HG03025 (cell line): ENCODE data around the gene E2F7.
"Not testable (repeated sequence)": the region's sequence is repeated elsewhere in the genome, so short reads cannot be mapped to it uniquely, and the experiment has no call there.

Experiments used
- ATAC-seq: cut with Tn5 transposase; IDR thresholded peaks from one replicate; pipeline ENCODE4 v1.9.1; 2021; ENCODE audit warnings: mild to moderate bottlenecking, moderate library complexity; ENCODE audit not compliant: unreplicated experiment, low FRiP score

E2F7 gene

GRCh38 chr12:77065361-77066204 lies at the start of gene E2F7:
Gene E2F7 (minus strand): TSS chr12:77065569. CDS start chr12:77064635, 934 bp downstream.
- ATAC-seq: peak; percentile 72

GRCh38 chr12:77113971-77114370 lies 48.6 kb upstream of the E2F7 start:
- ATAC-seq: no peak

- ATAC-seq: no peak
Observed at GRCh38 chr12:77108707-77109106, 43.3 kb upstream of the E2F7 start.

- ATAC-seq: no peak
Observed at GRCh38 chr12:77107121-77107520, 41.8 kb upstream of the E2F7 start.

- ATAC-seq: no peak
Observed at GRCh38 chr12:77104792-77105191, 39.4 kb upstream of the E2F7 start.

- ATAC-seq: no peak
Observed at GRCh38 chr12:77104286-77104685, 38.9 kb upstream of the E2F7 start.

- no peak for ATAC-seq
Observed at GRCh38 chr12:77102691-77103090, 37.3 kb upstream of the E2F7 start.

GRCh38 chr12:77102123-77102522 lies 36.8 kb upstream of the E2F7 start:
- ATAC-seq: no peak

GRCh38 chr12:77099799-77100198 lies 34.4 kb upstream of the E2F7 start:
- no peak for ATAC-seq

GRCh38 chr12:77097846-77098245 lies 32.5 kb upstream of the E2F7 start:
- no peak for ATAC-seq

- ATAC-seq: not testable (repeated sequence)
Observed at GRCh38 chr12:77092227-77092626, 26.9 kb upstream of the E2F7 start.

GRCh38 chr12:77089686-77090220 lies 24.4 kb upstream of the E2F7 start:
- ATAC-seq: no peak

GRCh38 chr12:77087427-77087826 lies 22.1 kb upstream of the E2F7 start:
- ATAC-seq: no peak

- ATAC-seq: no peak
Observed at GRCh38 chr12:77082021-77082420, 16.7 kb upstream of the E2F7 start.

GRCh38 chr12:77079631-77080030 lies 14.3 kb upstream of the E2F7 start:
- ATAC-seq: no peak

- no peak for ATAC-seq
Observed at GRCh38 chr12:77078231-77078630, 12.9 kb upstream of the E2F7 start.

- ATAC-seq: no peak
Observed at GRCh38 chr12:77076886-77077285, 11.5 kb upstream of the E2F7 start.

- ATAC-seq: not testable (repeated sequence)
Observed at GRCh38 chr12:77073894-77074293, 8.5 kb upstream of the E2F7 start.

GRCh38 chr12:77072833-77073495 lies 7.6 kb upstream of the E2F7 start:
- no peak for ATAC-seq

- ATAC-seq: no peak
Observed at GRCh38 chr12:77070800-77071449, 5.6 kb upstream of the E2F7 start.

- peak; percentile 64 for ATAC-seq
Observed at GRCh38 chr12:77070382-77070781, 5.0 kb upstream of the E2F7 start.
